ENCODE results near the gene MFSD12. TPM values are rescaled to one million over a fixed set of nuclear protein-coding genes. Genes with fewer than 3 reads are reported as not detected.

Gene MFSD12
- total RNA-seq, 1 experiment from 2014 or later, result 131 TPM

- no peak for TF ChIP-seq ZBTB33 (IDR thresholded peaks at IDR 0.05; ENCODE audit: extremely low read depth, insufficient replicate concordance, low read length)
- TF ChIP-seq YY1 (IDR thresholded peaks at IDR 0.05; ENCODE audit: extremely low read depth, insufficient replicate concordance, low read depth, low read length), result no peak
- TF ChIP-seq ATF3 (IDR thresholded peaks at IDR 0.05), result no peak
Measured at GRCh38 chr19:3512562-3513228, 44.7 kb downstream of the MFSD12 start (continued).

- no peaks in the 10 kb centered on the region for H4K20me1 ChIP-seq (ENCODE audit: insufficient read depth)
- no peaks in the 10 kb centered on the region for H3K9me2 ChIP-seq (ENCODE audit: insufficient read depth)
- peaks cover 97% of the 10 kb centered on the region for H3K79me2 ChIP-seq (ENCODE audit: insufficient read depth, low read length)
- H3K4me2 ChIP-seq (ENCODE audit: low read length), result no peak overlapping the region
- ChIA-PET POLR2A (no interaction called here), RAD21 (ENCODE audit: low non-redundant PET in 1 of 2, low total read pairs in 2 of 2, uncharacterized antibody in 2 of 2, unreplicated experiment in 2 of 2) (no interaction called here), CTCF (no interaction called here)
- H2AFZ ChIP-seq (ENCODE audit: low read depth, low read length, poor library complexity, severe bottlenecking), result no peak overlapping the region
- DNase-seq (ENCODE audit: low read depth, low spot score), result no peak
- H3K27me3 ChIP-seq (ENCODE audit: insufficient read depth, low read length), result no peaks in the 10 kb centered on the region
- H3K9ac ChIP-seq (ENCODE audit: low read length), result no peak overlapping the region
- no peak overlapping the region for H3K4me3 ChIP-seq (replicated peaks in 1 of 2; ENCODE audit: low read depth in 1 of 2, low read length in 2 of 2)
- H3K27ac ChIP-seq (ENCODE audit: low read depth, low read length), result no peak overlapping the region; the same call in 1 of the 2 replicates
- H3K36me3 ChIP-seq (ENCODE audit: control insufficient read depth in 1 of 2, insufficient read depth in 2 of 2, low read length in 2 of 2), result peaks cover 2 to 12% of the 10 kb centered on the region in 2 experiments; a peak in 2 of 4 replicates
- no peak for TF ChIP-seq CEBPB (IDR thresholded peaks at IDR 0.05; ENCODE audit: low read depth)
- TF ChIP-seq SIN3A (IDR thresholded peaks at IDR 0.05; ENCODE audit: low read depth), result no peak
- TF ChIP-seq EZH2phosphoT487 (IDR thresholded peaks at IDR 0.05; ENCODE audit: borderline replicate concordance), result no peak
- no peak for TF ChIP-seq CTCF (IDR thresholded peaks at IDR 0.05 in 2 of 3, conservative IDR thresholded peaks at IDR 0.05 in 1 of 3; ENCODE audit: borderline replicate concordance in 1 of 3, insufficient read depth in 1 of 3, low read depth in 2 of 3, low read length in 2 of 3)
- no peak for TF ChIP-seq EGR1 (IDR thresholded peaks at IDR 0.05; ENCODE audit: low read depth)
- no peak for TF ChIP-seq ATF3 (IDR thresholded peaks at IDR 0.05)
- no peak for TF ChIP-seq MAX (IDR thresholded peaks at IDR 0.05)
- no peak for TF ChIP-seq RAD21 (IDR thresholded peaks at IDR 0.05; ENCODE audit: low read depth)
- BruUV-seq (replicated peaks), result no TSS peak
- intact Hi-C loops (cut with micrococcal nuclease), result no loop called here
- H3K9me3 ChIP-seq (ENCODE audit: control insufficient read depth in 1 of 2, insufficient read depth in 1 of 2, low read depth in 1 of 2, low read length in 2 of 2), result no peaks in the 10 kb centered on the region
- ATAC-seq, result no peak
- H3K4me1 ChIP-seq (ENCODE audit: control insufficient read depth in 1 of 2, insufficient read depth in 2 of 2, low read length in 2 of 2), result peaks cover 20 to 30% of the 10 kb centered on the region in 2 experiments
Measured at GRCh38 chr19:3511506-3512251, 45.7 kb downstream of the MFSD12 start.
